K562 (cell line): ENCODE measurements around the gene ZC3H18.

Source experiments
- BDP1 ChIP-seq: IDR thresholded peaks from 3 replicates; pipeline ENCODE4 v1.6.1; 2011; ENCODE audit not compliant: insufficient read length, insufficient read depth
- CBFA2T2 ChIP-seq: fragments of 450-650 bp; conservative IDR thresholded peaks from 2 replicates; pipeline ENCODE4 v1.6.1; 2017; ENCODE audit warnings: mild to moderate bottlenecking
- MXD1 ChIP-seq: fragments of 250-450 bp; sonication (Bioruptor Pico); IDR thresholded peaks from 2 replicates; pipeline ENCODE4 v1.8.0; 2021; ENCODE audit warnings: borderline replicate concordance, mild to moderate bottlenecking, moderate library complexity; ENCODE audit not compliant: poor library complexity, severe bottlenecking
- POLR2AphosphoS5 ChIP-seq: IDR thresholded peaks from 2 replicates; pipeline ENCODE4 v1.6.1; 2011; ENCODE audit warnings: mild to moderate bottlenecking, low read depth, low read length, moderate library complexity; ENCODE audit not compliant: control insufficient read depth, insufficient read depth
- SLC30A9 ChIP-seq: fragments of 250-450 bp; sonication (Bioruptor Pico); IDR thresholded peaks from 2 replicates; pipeline ENCODE4 v1.8.0; 2022; ENCODE audit warnings: mild to moderate bottlenecking, moderate library complexity
- ZBTB1 ChIP-seq: sonication (generic); formaldehyde crosslinking; IDR thresholded peaks from 2 replicates; pipeline ENCODE4 v1.8.1; 2023; ENCODE audit warnings: missing genetic modification reagents, low read depth, mild to moderate bottlenecking, borderline replicate concordance
- ZFP30 ChIP-seq: fragments of 250-450 bp; sonication (Bioruptor Pico); IDR thresholded peaks from 2 replicates; pipeline ENCODE4 v1.8.0; 2022; ENCODE audit warnings: moderate library complexity, mild to moderate bottlenecking, inconsistent platforms, borderline replicate concordance

DNA sequence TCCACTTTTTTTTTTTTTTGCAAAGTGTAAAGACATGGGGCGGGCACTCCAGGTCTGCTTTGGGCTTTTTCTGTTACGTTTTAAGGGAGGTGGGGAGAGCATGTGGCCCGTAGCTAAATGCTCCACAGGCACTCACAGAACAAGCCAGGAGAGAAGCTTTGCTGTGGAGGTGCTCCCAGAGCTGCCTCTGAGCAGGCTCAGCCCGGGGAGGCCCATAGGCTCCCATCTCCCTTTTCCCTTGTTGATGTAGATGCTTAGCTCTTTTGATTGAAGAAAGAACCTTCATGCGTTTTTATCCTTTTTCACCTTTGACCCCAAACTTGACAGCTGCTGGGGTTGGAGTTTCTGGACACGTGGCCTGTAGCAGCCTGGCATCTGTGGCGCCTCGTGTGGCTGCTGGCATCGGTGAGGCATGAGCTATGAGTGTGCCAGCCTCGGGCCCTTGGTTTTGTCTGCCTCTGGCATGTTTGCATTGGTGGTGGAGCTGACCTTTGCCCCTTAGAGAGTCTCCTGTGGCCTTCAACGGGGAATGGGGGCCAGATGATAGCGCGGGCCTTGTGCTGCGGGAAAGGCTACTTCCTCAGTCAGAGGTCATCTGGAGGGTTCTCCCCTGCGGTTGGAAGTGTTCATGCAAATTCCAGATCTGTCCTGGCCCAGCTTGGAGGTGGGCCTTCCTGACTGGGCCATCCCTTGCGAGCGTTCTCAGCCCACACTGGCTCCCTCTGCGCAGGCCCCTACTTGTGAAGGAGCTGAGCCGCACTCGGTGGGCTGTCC is 48.2 kb downstream of the ZC3H18 start:
- no peak for TF ChIP-seq ZBTB1 (CRISPR knock-in tag)
- TF ChIP-seq MXD1 (CRISPR knock-in tag): no peak
- TF ChIP-seq POLR2AphosphoS5: no peak
- no peak for TF ChIP-seq BDP1
- no peak for TF ChIP-seq SLC30A9 (CRISPR knock-in tag)
- TF ChIP-seq ZFP30 (CRISPR knock-in tag): no peak
- TF ChIP-seq CBFA2T2: no peak
